HG03378 (cell line): Measurements from ENCODE around the gene ITGB7.
"Not testable (repeated sequence)": the region's sequence is repeated elsewhere in the genome, so short reads cannot be mapped to it uniquely, and the experiment has no call there.

Experiments used
- ATAC-seq: cut with Tn5 transposase; IDR thresholded peaks from one replicate; pipeline ENCODE4 v1.9.1; 2021; ENCODE audit warnings: mild to moderate bottlenecking, moderate library complexity; ENCODE audit not compliant: unreplicated experiment

The ITGB7 gene

GRCh38 chr12:53179687-53180219 lies 27.3 kb downstream of the ITGB7 start:
- ATAC-seq = peak; percentile 13

GRCh38 chr12:53178803-53179202 lies 28.2 kb downstream of the ITGB7 start:
- not testable (repeated sequence) for ATAC-seq

GRCh38 chr12:53177447-53177846 lies 29.6 kb downstream of the ITGB7 start:
- not testable (repeated sequence) for ATAC-seq

- ATAC-seq = no peak
These were observed 30.3 kb downstream of the ITGB7 start for GRCh38 chr12:53176750-53177149.

- no peak for ATAC-seq
These were observed 32.1 kb downstream of the ITGB7 start for GRCh38 chr12:53174881-53175491.

GRCh38 chr12:53173085-53173715 lies 33.9 kb downstream of the ITGB7 start:
- no peak for ATAC-seq

- no peak for ATAC-seq
These were observed 34.7 kb downstream of the ITGB7 start for GRCh38 chr12:53172352-53172751.

- no peak for ATAC-seq
These were observed 35.2 kb downstream of the ITGB7 start for GRCh38 chr12:53171725-53172329.

- ATAC-seq = no peak
These were observed 36.0 kb downstream of the ITGB7 start for GRCh38 chr12:53170876-53171724.

GRCh38 chr12:53170215-53170614 lies 36.8 kb downstream of the ITGB7 start:
- ATAC-seq = no peak

GRCh38 chr12:53169644-53170043 lies 37.4 kb downstream of the ITGB7 start:
- ATAC-seq = no peak

- ATAC-seq = no peak
These were observed 40.2 kb downstream of the ITGB7 start for GRCh38 chr12:53166837-53167236.

GRCh38 chr12:53163008-53163407 lies 44.0 kb downstream of the ITGB7 start:
- not testable (repeated sequence) for ATAC-seq

GRCh38 chr12:53161119-53161911 lies 45.7 kb downstream of the ITGB7 start:
- ATAC-seq = no peak

GRCh38 chr12:53160673-53161072 lies 46.4 kb downstream of the ITGB7 start:
- no peak for ATAC-seq

GRCh38 chr12:53160000-53160399 lies 47.1 kb downstream of the ITGB7 start:
- ATAC-seq = no peak

GRCh38 chr12:53159195-53159839 lies 47.7 kb downstream of the ITGB7 start:
- peak; percentile 65 for ATAC-seq

- ATAC-seq = no peak
These were observed 54.7 kb downstream of the ITGB7 start for GRCh38 chr12:53152390-53152789.

GRCh38 chr12:53151039-53151438 lies 56.0 kb downstream of the ITGB7 start:
- ATAC-seq = no peak

- no peak for ATAC-seq
These were observed 59.4 kb downstream of the ITGB7 start for GRCh38 chr12:53147653-53148052.
